B cell (primary cell): ENCODE data around the gene SLC35E1. TPM values are rescaled to one million over a fixed set of nuclear protein-coding genes. Genes with fewer than 3 reads are reported as not detected.

Source experiments
- ATAC-seq: fragments of 200-7000 bp; cut with Tn5 transposase; one replicate; pipeline ENCODE4 v1.10.0; 2021; ENCODE audit warnings: low read depth, mild to moderate bottlenecking, moderate number of reproducible peaks, moderate library complexity
- CTCF ChIA-PET: fragments of 350-600 bp; sonication (Branson Sonifier 250); formaldehyde crosslinking; loops from one replicate; lab custom pipeline; 2021; ENCODE audit warnings: antibody characterized with exemption, inconsistent platforms; lab: Charles Lee
- POLR2A ChIA-PET: fragments of 350-600 bp; sonication (Branson Sonifier 250); formaldehyde crosslinking; loops from one replicate; lab custom pipeline; 2021; ENCODE audit warnings: antibody characterized with exemption; lab: Charles Lee
- DNase-seq: peaks from one replicate; pipeline ENCODE4 v3.0.0; 2013
- H2AFZ ChIP-seq: 2 replicates; pipeline ENCODE4 v1.6.1; 2012; ENCODE audit warnings: mild to moderate bottlenecking, low read depth, low read length; ENCODE audit not compliant: insufficient read depth, poor library complexity, severe bottlenecking
- H3K27ac ChIP-seq, 2 donors: 1 replicate in 1 of 2; 2 replicates in 1 of 2; pipeline ENCODE4 v1.5.1; 2012 to 2013; ENCODE audit warnings: low read length in 2 of 2, mild to moderate bottlenecking in 2 of 2, moderate library complexity in 1 of 2
- H3K27me3 ChIP-seq, 4 experiments: fragments of 200-600 bp in 1 of 4; sonication (generic) in 1 of 4; replicated peaks in 1 of 4; 1 replicate in 2 of 4; 2 replicates in 2 of 4; pipeline versions ENCODE4 v1.6.1 to v1.7.0; 2013 to 2016; ENCODE audit warnings: low read length in 3 of 4, mild to moderate bottlenecking in 2 of 4, mixed read lengths in 1 of 4, moderate library complexity in 1 of 4; ENCODE audit not compliant: insufficient read depth in 4 of 4, control insufficient read depth in 3 of 4; ENCODE audit errors: control extremely low read depth in 1 of 4
- H3K36me3 ChIP-seq, 2 experiments: replicated peaks in 1 of 2; 1 replicate in 1 of 2; 2 replicates in 1 of 2; pipeline versions ENCODE4 v1.6.1 to v1.7.1; 2013; ENCODE audit warnings: low read length in 1 of 2; ENCODE audit not compliant: insufficient read depth in 2 of 2, control insufficient read depth in 1 of 2; ENCODE audit errors: control extremely low read depth in 1 of 2, extremely low read depth in 1 of 2
- H3K4me1 ChIP-seq, 2 donors: fragments of 200-600 bp in 1 of 2; sonication (generic) in 1 of 2; 1 replicate in 1 of 2; 2 replicates in 1 of 2; pipeline versions ENCODE4 v1.5.1 to v1.6.1; 2013 to 2017; ENCODE audit warnings: low read length in 2 of 2; ENCODE audit not compliant: control insufficient read depth in 2 of 2, insufficient read depth in 2 of 2
- H3K4me2 ChIP-seq: replicated peaks from 2 replicates; pipeline ENCODE3; 2012; ENCODE audit warnings: mild to moderate bottlenecking, low read depth, low read length; ENCODE audit not compliant: poor library complexity, severe bottlenecking
- H3K4me3 ChIP-seq, 5 experiments: fragments of 200-600 bp in 1 of 5; sonication (generic) in 1 of 5; 1 replicate in 3 of 5; 2 replicates in 2 of 5; pipeline versions ENCODE4 v1.5.1 to v1.7.0; 2011 to 2016; ENCODE audit warnings: low read length in 4 of 5, mild to moderate bottlenecking in 4 of 5, low read depth in 2 of 5, control low read depth in 1 of 5, moderate library complexity in 1 of 5; ENCODE audit not compliant: insufficient read depth in 1 of 5; ENCODE audit errors: control extremely low read depth in 1 of 5, extremely low read depth in 1 of 5
- H3K79me2 ChIP-seq: fragments of 200-600 bp; sonication (generic); one replicate; pipeline ENCODE4 v1.6.0; 2016; ENCODE audit warnings: low read length; ENCODE audit not compliant: control insufficient read depth, insufficient read depth
- H3K9ac ChIP-seq: fragments of 200-600 bp; sonication (generic); 2 replicates; pipeline ENCODE4 v1.6.1; 2017; ENCODE audit warnings: mild to moderate bottlenecking, low read length, moderate library complexity
- H3K9me3 ChIP-seq, 3 donors: one replicate each; pipeline versions ENCODE4 v1.6.1 to v1.7.1; 2013; ENCODE audit warnings: low read length in 2 of 3; ENCODE audit not compliant: control insufficient read depth in 2 of 3, insufficient read depth in 1 of 3; ENCODE audit errors: control extremely low read depth in 1 of 3
- H4K20me1 ChIP-seq: 2 replicates; pipeline ENCODE4 v1.6.0; 2012; ENCODE audit warnings: mild to moderate bottlenecking, low read length; ENCODE audit not compliant: insufficient read depth, control insufficient read depth, poor library complexity, severe bottlenecking
- H3K27ac Mint-ChIP-seq: one replicate; pipeline ENCODE4 v1.8.0; 2021; ENCODE audit warnings: mixed read lengths
- H3K27me3 Mint-ChIP-seq: one replicate; pipeline ENCODE4 v1.8.0; 2021; ENCODE audit warnings: mixed read lengths
- H3K4me1 Mint-ChIP-seq: one replicate; pipeline ENCODE4 v1.8.0; 2021; ENCODE audit warnings: mixed read lengths
- H3K4me3 Mint-ChIP-seq: one replicate; pipeline ENCODE4 v1.8.0; 2021; ENCODE audit warnings: mixed read lengths
- H3K9me3 Mint-ChIP-seq: one replicate; pipeline ENCODE4 v1.8.0; 2022; ENCODE audit warnings: mixed read lengths; ENCODE audit not compliant: insufficient read depth
- EZH2 ChIP-seq: IDR thresholded peaks from 2 replicates; pipeline ENCODE4 v1.6.1; 2012; ENCODE audit warnings: borderline replicate concordance, low read depth, mild to moderate bottlenecking, moderate library complexity, low read length; ENCODE audit not compliant: insufficient read depth, poor library complexity, severe bottlenecking
- WGBS: methylation state at CpG from one replicate; pipeline ENCODE4 v1.1.5; 2013; ENCODE audit warnings: missing lambda C conversion rate; ENCODE audit not compliant: insufficient coverage; 5-methylcytosine and 5-hydroxymethylcytosine counted together
- intact Hi-C: fragments of 100-400 bp; cut with micrococcal nuclease; formaldehyde crosslinking; loops from one replicate; pipeline ENCODE4 v1.10.0; 2022
- polyA plus RNA-seq: library from polyadenylated mRNA; depleted of rRNA; stranded (reverse); fragments of >200 nt; gene quantifications from 2 replicates; pipeline ENCODE4 v1.2.3, GENCODE V29; 2012
- total RNA-seq, 2 donors: library from RNA; stranded (reverse); fragments of 120-200 nt in 1 of 2; gene quantifications; 1 replicate in 1 of 2; 2 replicates in 1 of 2; pipeline versions ENCODE4 v1.2.3 to v1.2.4, GENCODE V29; 2013 to 2022
- TF ChIP-seq, protein P1 (sequence below): fragments of 200-600 bp; IDR thresholded peaks from one replicate; pipeline ENCODE4 v1.8.0; 2022; ENCODE audit warnings: antibody characterized with exemption, mild to moderate bottlenecking

Gene SLC35E1
- total and polyA plus RNA-seq, 2 donors (not counting 1 experiment from before 2014, with no cell fraction given), result 23.4 to 46.8 TPM

DNA sequence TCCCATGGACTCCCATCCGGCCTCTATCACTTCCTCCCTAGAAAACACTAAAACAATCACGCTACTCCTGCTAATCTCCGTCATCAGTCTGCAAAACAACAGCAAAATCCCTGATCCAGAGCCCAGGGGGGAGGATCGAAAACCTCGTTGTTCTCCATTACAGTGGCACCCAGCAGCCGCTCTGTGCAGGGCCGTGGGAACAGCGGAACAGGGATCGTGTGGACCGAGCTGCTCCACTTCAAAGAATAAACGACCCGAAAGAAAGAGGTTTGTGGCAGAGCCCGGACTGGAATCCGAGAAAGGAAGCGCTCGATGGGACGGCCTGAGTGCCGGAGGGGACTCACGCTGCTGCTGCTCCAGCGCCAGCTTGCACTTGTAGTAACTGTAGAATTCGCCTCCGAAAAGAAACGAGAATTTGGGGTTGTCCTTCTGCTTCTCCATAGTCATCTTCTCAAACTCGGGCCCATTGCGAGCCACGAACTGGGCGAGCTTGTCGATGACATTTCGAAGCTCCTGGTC is 30.6 kb downstream of the SLC35E1 start:
- Histone ChIP-seq H3K4me3 (peak overlapping the region; percentile 76 to 90 (median 88)), H3K79me2 (peaks cover 91% of the 10 kb centered on the region), H3K4me1 (peaks cover 29 to 52% of the 10 kb centered on the region in 2 donors), H2AFZ (peak overlapping the region; percentile 90), H3K36me3 (peaks cover 0 to 24% of the 10 kb centered on the region in 2 experiments), H3K4me2 (peak overlapping the region; percentile 79), H4K20me1 (peaks cover 56% of the 10 kb centered on the region), H3K27me3 (no peaks in the 10 kb centered on the region), H3K9ac (peak overlapping the region; percentile 80), H3K27ac (peak overlapping the region in 1 of 2 donors; percentile 77), H3K9me3 (no peaks in the 10 kb centered on the region)
- DNase-seq (no peak), ATAC-seq (no peak)
- intact Hi-C loops, result loop anchor here (1.0 to 5.0 kb wide), 8 partner anchors 31 to 344 kb away; partner anchors contain the start of genes AP1M1, C19orf44, CALR3 and MED26
- 3% methylated on average over 28 of the region's 29 CpGs for WGBS
- Mint-ChIP-seq H3K9me3 (no peaks in the 10 kb centered on the region), H3K27ac (peak overlapping the region; percentile 78), H3K4me3 (peak overlapping the region; percentile 91), H3K27me3 (no peaks in the 10 kb centered on the region), H3K4me1 (peaks cover 56% of the 10 kb centered on the region)
- POLR2A ChIA-PET, result interaction anchor here (0.6 to 1.0 kb wide), 4 partner anchors 45 to 171 kb away, joined by 3 to 6 read pairs (median 4); no protein-coding TSS in a partner anchor
- TF ChIP-seq, protein P1, sequence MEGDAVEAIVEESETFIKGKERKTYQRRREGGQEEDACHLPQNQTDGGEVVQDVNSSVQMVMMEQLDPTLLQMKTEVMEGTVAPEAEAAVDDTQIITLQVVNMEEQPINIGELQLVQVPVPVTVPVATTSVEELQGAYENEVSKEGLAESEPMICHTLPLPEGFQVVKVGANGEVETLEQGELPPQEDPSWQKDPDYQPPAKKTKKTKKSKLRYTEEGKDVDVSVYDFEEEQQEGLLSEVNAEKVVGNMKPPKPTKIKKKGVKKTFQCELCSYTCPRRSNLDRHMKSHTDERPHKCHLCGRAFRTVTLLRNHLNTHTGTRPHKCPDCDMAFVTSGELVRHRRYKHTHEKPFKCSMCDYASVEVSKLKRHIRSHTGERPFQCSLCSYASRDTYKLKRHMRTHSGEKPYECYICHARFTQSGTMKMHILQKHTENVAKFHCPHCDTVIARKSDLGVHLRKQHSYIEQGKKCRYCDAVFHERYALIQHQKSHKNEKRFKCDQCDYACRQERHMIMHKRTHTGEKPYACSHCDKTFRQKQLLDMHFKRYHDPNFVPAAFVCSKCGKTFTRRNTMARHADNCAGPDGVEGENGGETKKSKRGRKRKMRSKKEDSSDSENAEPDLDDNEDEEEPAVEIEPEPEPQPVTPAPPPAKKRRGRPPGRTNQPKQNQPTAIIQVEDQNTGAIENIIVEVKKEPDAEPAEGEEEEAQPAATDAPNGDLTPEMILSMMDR, result no peak
- TF ChIP-seq EZH2, result no peak
- CTCF ChIA-PET, result no interaction called here

DNA sequence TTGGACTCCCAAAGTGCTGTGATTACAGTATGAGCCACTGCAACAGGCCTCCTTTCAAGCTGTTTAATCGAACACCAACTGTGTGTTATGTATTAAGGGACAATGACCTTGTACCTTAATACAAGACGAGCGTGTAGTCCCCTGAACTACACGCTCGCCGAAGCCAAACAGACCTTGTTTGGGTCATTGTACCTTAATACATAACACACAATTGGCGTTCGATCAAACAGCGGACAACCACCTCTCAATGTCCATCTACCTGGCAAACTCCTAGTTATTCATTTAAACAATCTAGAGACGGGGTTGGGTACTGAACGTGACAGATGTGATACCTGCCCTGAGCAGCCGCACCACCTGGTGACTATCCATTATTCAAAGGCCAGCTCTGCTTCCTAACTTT is 31.3 kb downstream of the SLC35E1 start:
- Histone ChIP-seq H3K4me3 (peak overlapping the region in 4 of 5 experiments; percentile 76 to 90 (median 89)), H3K36me3 (peaks cover 0 to 29% of the 10 kb centered on the region in 2 experiments), H3K27ac (no peak overlapping the region), H3K4me1 (peaks cover 29 to 52% of the 10 kb centered on the region in 2 donors), H3K9ac (peak overlapping the region; percentile 80), H3K4me2 (peak overlapping the region; percentile 79), H3K9me3 (no peaks in the 10 kb centered on the region), H3K27me3 (no peaks in the 10 kb centered on the region), H3K79me2 (peaks cover 94% of the 10 kb centered on the region), H2AFZ (no peak overlapping the region), H4K20me1 (peaks cover 62% of the 10 kb centered on the region)
- CTCF ChIA-PET, result no interaction called here
- intact Hi-C loops, result loop anchor here (5.0 kb wide), 1 partner anchor 344 kb away; the partner anchor contains the start of gene AP1M1
- Mint-ChIP-seq H3K4me1 (peaks cover 56% of the 10 kb centered on the region), H3K9me3 (no peaks in the 10 kb centered on the region), H3K4me3 (peak overlapping the region; percentile 91), H3K27me3 (no peaks in the 10 kb centered on the region), H3K27ac (peak overlapping the region; percentile 78)
- WGBS, result 89% methylated on average over 12 of the region's 12 CpGs
- no peak for DNase-seq
- POLR2A ChIA-PET, result interaction anchor here (0.6 to 1.0 kb wide), 2 partner anchors 86 to 1968 kb away, joined by 6 read pairs; no protein-coding TSS in a partner anchor
- ATAC-seq, result no peak
- TF ChIP-seq, protein P1, result no peak
- no peak for TF ChIP-seq EZH2
